Right lung (tissue), 10 donors: ENCODE measurements around the gene PIGN. TPM values are rescaled to one million over a fixed set of nuclear protein-coding genes. Genes with fewer than 3 reads are reported as not detected.

Experiments used
- DNase-seq, 2 donors: peaks; one replicate each; pipeline ENCODE4 v3.0.0-alpha.2; 2013
- long read RNA-seq, 8 donors: transcript quantifications; one replicate each; lab custom pipeline, GENCODE V29; 2026
- polyA plus RNA-seq, 5 donors: library from polyadenylated mRNA; unstranded; fragments of 120-200 nt; gene quantifications; one replicate each; pipeline versions ENCODE4 v1.2.1 to v1.2.3, GENCODE V29; 2013; ENCODE audit warnings: inconsistent platforms in 1 of 5, low replicate concordance in 1 of 5; ENCODE audit not compliant: insufficient read length in 5 of 5, insufficient read depth in 1 of 5

PIGN gene, protein sequence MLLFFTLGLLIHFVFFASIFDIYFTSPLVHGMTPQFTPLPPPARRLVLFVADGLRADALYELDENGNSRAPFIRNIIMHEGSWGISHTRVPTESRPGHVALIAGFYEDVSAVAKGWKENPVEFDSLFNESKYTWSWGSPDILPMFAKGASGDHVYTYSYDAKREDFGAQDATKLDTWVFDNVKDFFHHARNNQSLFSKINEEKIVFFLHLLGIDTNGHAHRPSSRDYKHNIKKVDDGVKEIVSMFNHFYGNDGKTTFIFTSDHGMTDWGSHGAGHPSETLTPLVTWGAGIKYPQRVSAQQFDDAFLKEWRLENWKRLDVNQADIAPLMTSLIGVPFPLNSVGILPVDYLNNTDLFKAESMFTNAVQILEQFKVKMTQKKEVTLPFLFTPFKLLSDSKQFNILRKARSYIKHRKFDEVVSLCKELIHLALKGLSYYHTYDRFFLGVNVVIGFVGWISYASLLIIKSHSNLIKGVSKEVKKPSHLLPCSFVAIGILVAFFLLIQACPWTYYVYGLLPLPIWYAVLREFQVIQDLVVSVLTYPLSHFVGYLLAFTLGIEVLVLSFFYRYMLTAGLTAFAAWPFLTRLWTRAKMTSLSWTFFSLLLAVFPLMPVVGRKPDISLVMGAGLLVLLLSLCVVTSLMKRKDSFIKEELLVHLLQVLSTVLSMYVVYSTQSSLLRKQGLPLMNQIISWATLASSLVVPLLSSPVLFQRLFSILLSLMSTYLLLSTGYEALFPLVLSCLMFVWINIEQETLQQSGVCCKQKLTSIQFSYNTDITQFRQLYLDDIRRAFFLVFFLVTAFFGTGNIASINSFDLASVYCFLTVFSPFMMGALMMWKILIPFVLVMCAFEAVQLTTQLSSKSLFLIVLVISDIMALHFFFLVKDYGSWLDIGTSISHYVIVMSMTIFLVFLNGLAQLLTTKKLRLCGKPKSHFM
- polyA plus RNA-seq = 10 to 100 TPM; 23.6 to 43.3 (median 32.4) TPM
- long read RNA-seq, donor 1, full-length matches to known transcripts = 4 of 9 reads
- long read RNA-seq, donor 1, partial matches to known transcripts = 5 of 9 reads
- long read RNA-seq, donor 1, other reads (novel, unspliced or antisense) = 0 of 9 reads
- long read RNA-seq, donor 2, full-length matches to known transcripts = 2 of 2 reads
- long read RNA-seq, donor 2, partial matches to known transcripts = 0 of 2 reads
- long read RNA-seq, donor 2, other reads (novel, unspliced or antisense) = 0 of 2 reads
- long read RNA-seq, donor 3, partial matches to known transcripts = 0 of 1 reads
- long read RNA-seq, donor 3, other reads (novel, unspliced or antisense) = 0 of 1 reads
- long read RNA-seq, donor 4, full-length matches to known transcripts = 3 of 3 reads
- long read RNA-seq, donor 4, partial matches to known transcripts = 0 of 3 reads
- long read RNA-seq, donor 4, other reads (novel, unspliced or antisense) = 0 of 3 reads
- long read RNA-seq, donor 5 = 0 reads
- long read RNA-seq, donor 6, full-length matches to known transcripts = 5 of 10 reads
- long read RNA-seq, donor 6, partial matches to known transcripts = 5 of 10 reads
- long read RNA-seq, donor 6, other reads (novel, unspliced or antisense) = 0 of 10 reads
- long read RNA-seq, donor 7, full-length matches to known transcripts = 1 of 1 reads
- long read RNA-seq, donor 7, partial matches to known transcripts = 0 of 1 reads
- long read RNA-seq, donor 7, other reads (novel, unspliced or antisense) = 0 of 1 reads
- long read RNA-seq, donor 8, full-length matches to known transcripts = 2 of 2 reads
- long read RNA-seq, donor 8, partial matches to known transcripts = 0 of 2 reads
- long read RNA-seq, donor 8, other reads (novel, unspliced or antisense) = 0 of 2 reads

DNA sequence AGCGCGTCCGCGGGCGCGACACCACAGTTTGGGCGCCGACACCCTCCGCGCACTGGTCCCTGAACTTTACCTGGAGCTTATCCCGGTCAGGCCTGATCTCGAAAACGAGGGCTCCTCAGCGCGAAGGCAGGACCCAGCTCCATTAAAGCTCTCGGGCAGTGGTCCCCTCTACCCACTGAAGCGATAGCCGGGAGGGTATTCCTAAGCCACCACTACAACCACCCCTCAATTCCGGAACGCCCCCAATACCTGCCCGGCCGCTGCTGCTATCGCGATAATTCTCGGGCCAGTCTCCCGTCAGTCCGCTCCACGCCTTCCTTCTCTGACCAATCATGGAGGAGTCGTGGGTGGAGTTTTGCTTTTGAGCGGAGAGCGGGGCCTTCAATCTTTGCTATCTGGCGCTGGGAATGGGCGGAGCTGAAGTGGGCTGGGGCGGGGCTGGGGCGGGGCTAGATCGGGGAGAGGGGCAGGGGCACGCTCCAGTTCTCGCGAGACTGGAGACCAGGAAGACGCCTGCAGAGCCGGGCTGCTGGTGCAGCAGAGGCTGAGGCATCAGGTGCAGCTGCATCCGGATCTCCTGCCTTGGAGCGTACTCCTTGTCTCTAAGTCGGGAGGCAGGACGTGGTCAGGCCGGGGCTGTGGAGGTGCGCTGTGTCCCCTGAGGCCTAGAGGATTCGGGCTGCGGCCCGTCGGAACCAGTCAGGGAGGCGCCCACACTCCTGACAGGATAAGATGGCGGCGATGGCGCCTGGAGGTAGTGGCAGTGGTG lies at the start of gene PIGN, which contains the start of gene RELCH:
Gene PIGN (minus strand): TSS at position 283 of the 769 bp plus-strand sequence. CDS start 25,703 bp downstream, outside the sequence.
Gene RELCH (plus strand): TSS at position 482 of the 769 bp plus-strand sequence. CDS start 251 bp downstream, at position 733.
- DNase-seq = peak; percentile 97 to 98

DNA sequence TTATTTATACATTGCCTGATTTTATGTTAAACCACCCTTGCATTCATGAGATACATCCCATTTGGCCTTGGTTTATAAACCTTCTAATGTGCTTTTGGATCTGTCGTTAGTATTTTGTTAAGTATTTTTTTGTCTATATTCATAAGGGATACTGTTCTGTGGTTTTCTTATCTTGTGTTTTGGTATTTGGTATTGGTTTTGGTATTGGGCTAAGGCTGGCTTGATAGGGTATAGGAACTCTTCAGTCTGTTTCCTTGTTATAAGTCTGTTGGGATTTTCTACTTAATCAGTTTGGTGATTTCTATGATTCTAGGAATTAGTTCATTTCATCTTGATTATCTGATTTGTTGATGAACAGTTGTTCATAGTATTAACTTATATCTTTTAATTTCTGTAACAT lies 49.4 kb upstream of the PIGN start:
- DNase-seq = no peak

DNA sequence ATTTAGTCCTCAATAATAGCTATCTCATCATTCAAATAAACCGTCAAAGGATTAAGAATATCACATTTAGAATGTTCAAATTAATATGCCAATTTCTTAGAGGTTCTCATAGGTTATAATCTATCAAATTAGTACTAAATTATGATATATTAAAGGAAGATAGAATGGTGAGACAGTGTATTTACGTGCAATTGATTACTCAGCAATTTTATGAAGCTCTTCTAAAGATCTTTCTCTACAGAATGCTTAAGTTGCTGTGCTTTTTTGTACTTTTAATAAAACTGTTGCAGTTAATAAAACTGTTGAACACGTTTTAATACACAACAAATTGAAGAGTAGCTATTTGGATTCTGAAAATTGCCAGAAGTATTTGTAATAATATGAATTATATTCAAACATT lies 39.2 kb upstream of the PIGN start:
- DNase-seq = no peak

DNA sequence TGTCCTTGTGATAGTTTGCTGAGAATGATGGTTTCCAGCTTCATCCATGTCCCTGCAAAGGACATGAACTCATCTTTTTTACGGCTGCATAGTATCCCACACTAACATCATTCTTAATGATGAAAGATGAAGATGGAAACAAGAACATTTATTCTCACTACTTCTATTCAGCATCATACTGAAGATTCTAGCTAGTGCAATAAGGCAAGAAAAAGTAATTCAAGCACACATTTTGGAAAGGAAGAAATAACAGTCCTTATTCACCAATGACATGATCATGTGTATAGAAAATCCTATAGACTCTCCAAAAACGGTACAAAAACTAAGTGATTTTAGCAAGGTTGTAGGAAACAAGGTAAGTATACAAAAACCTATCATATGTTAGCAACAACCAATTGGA lies 37.4 kb upstream of the PIGN start:
- no peak for DNase-seq

DNA sequence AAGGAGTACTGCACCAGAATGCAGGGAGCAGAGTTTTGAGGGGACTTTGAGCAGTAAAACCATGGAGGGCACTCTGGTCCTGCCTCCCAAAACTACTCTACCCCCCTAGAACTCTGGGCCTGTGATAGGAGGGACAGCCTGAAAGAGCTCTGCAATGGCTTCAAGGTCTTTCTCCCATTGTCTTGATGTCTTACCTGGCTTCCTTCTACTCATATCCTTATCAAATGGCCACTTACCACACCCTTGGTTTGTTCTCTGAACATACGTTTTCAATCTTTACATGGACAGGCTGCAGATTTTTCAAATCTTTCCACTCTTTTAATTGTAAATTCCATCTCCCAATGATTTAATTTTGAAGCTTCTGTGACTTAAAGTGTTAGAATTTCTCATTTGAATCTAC lies 27.9 kb upstream of the PIGN start:
- DNase-seq = no peak

DNA sequence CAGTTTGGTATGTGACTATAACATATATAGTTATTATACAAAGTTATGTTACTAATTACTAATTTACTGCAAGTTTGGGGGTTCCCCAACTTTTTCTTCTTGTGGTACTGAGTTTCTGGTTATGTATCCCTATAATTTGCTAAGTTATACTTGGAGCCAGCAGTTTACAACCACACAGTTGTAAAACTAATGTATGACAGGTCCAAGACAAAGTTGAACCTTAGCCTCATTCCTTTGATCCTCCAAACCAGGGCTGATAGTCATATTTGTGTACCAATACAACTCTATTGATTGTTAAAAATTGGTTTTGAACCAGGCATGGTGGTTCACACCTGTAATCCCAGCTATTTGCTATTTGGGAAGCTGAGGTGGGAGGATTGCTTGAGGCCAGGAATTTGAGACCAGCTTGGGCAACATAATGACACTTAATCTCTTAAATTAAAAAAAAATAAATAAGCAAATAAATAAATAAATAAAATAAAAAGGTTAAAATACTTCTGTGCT lies 24.5 kb upstream of the PIGN start:
- no peak for DNase-seq

DNA sequence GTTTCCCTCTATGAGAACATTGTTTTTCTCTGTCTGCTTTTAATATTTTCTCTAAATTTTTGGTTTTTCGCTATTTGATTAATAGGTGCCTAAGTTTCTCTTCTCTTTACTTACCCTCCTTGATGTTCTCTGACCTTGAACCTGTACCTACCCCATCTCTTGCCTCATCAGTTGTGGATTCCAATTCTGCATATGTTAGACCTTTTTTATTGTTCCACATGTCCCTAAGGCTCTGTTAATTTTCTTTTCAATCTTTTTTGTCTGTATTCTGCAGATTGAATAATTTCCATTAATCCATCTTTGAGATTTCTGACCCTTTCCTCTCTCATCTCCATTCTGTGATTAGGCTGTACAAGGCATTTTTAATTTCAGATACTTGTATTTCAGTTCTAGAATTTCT lies 23.3 kb upstream of the PIGN start:
- DNase-seq = no peak

DNA sequence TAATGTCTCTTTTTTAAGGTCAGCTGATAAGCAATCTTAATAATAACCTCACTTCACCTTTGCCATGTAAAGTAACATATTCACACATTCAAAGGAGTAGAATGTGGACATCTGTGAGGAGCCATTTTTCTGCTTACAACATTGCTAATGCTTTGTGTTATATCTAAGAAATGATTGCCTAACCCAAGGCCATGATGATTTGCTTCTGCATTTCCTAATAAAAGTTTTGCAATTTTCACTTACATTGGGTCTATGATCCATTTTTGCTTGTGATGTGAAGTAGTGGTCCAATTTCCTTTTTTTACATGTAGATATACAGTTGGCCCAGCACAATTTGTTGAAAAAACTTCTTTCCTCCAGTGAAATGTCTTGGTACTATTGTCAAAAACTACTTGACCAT lies 22.2 kb upstream of the PIGN start:
- no peak for DNase-seq

DNA sequence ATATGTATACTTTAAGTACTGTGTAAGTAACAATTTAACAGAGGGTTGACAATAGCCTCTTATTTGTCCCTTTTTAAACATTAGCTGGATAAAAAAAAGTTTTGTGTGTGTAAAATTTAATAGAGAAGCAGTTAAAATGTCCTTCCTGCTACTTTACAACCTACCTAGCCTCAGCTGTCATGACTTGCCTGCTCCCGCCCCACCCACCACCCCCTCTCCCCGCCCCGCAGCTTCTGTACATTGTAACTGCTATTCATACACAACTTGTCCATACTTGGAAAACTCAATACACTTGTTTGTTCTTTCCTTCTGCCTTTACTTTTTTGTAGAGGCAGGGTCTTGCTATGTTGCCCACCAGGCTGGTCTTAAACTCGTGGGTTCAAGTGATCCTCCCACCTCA lies 19.7 kb upstream of the PIGN start:
- DNase-seq = no peak

DNA sequence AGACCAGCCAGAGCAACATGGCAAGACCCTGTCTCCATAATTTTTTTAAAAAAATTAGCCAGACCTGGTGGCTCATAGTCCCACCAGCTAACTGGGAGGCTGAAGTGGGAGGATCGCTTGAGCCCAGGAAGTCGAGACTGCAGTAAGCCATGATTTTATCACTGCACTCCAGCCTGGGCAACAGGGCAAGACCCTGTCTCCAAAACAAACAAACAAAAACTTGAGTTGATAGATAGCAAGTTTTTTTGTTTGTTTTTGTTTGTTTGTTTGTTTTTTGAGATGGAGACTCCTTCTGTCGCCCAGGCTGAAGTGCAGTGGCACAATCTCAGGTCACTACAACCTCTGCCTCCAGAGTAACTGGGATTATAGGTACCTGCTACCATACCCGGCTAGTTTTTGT lies 19.0 kb upstream of the PIGN start:
- DNase-seq = no peak

DNA sequence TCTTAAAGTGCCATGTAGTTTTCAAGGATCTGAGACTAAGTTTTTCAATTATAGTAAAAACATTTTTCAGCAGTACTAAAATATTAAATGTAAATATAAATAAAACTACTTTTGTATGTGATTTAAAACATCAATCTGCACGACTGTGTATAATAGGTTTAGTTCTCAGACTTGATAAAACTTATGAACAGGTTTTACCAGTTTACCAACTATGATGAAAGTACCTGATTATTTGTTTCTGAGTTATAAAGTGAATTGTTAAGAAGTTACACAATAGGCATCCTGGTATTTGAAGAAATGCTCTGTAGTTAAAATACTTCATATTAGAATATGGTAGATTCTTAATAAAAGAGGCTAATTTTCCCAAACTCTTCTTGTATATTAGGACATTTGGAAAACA lies 15.0 kb upstream of the PIGN start:
- DNase-seq = peak in 1 of 2 donors; percentile 9

DNA sequence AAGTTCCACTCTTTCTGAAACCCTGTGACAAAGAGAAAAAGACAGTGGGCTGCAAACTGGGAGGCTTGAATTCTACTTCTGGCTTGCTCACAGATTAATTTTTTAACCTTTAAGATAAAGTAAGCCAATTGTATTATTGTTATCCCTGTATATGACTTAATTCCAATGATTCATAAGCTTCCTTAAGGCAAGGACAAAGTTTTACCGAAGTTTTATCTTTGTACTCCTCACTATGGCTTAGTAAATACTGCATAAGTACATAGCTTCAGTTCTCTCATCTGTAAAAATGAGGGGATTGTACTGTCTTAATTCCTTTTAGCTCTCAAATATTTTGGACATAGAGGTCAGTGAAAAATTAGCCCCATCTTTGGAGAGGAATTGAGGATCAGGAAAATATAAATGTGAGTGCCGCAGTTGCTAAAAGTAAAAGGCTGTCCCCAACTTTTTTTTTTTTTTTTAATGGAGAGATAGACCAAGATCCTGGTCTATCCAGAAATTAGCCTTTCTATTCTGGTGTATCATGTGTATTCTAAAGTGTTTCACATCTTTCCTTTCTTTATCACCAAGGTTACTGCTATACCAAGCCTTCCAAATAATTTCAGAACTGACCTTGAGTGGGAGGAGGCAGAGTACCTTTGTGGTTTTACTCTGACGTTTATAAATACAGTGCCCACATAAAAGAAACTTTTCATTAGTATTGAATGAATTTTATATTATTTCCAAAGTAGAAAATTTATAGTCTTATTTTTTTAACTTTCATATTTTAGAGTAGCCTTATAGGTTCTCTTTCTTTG lies 13.5 kb upstream of the PIGN start:
- no peak for DNase-seq

DNA sequence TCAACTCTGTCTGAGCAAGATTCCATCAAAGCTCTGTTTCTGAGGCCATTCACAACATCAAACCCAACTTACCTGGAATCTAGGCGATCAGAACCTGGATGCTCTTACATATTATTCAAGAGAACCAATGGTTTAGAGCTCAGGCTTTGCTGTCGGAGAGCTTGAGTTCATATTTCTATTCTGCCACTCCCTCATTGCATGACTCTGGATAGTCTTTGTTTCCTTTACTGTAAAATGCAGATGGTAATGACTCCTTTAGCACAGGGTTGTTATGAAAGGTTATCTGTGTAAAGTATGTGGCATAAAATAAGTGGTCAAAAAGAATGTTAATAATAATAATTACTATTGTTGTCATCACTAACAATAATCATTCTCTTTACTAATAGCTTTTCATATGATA lies 12.8 kb upstream of the PIGN start:
- no peak for DNase-seq

DNA sequence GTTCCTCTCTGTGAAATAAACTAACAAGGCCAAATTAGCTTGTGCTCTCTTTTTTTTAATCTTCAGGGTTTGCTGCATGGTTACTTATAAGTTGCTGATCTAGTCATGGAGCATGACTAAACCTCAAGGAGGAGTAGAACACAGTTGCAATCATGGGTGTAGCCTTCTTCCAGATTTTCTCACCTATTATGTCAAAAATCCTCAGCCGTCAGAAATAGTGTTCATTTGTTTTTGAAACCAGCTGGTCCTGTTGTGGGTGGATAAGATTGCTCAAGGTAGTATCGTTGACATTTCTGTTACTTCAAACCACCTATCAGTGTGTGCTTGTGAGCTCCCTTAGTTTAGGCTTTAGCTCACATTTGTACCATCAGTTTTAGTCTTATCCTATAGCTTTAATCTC lies 11.4 kb upstream of the PIGN start:
- no peak for DNase-seq

DNA sequence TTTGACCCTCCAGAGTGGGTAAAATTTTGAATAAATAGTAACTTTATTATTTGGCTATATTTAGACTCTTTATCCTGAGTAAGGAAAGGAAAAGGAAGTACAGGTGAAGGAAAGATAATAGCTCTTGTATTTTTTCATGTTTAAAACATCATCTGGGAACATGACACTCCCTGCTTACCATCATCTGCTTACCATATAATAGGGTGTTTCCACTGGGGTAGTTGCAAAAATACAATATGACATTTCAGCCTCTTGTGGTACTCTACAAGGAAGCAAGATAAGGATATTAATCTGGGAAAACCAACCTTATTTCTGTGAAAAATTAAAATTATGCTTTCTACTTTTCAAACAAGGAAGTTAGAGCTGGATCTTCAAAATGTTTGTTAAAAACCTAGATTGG lies 10.1 kb upstream of the PIGN start:
- DNase-seq = no peak

DNA sequence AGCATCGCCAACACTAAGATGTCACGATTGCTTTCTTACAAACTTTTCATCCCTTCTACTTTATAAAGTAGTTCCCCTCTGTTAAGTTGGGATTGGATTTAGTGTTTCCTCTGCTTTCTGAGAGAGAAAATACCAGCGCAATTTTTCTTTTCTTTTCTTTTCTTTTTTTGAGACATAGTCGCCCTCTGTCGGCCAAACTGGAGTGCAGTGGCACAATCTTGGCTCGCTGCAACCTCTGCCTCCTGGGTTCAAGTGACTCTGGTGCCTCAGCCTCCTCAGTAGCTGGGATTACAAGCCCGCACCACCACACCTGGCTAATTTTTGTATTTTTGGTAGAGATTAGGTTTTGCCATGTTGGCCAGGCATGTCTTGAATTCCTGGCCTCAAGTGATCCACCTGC lies 9.2 kb upstream of the PIGN start:
- DNase-seq = no peak

DNA sequence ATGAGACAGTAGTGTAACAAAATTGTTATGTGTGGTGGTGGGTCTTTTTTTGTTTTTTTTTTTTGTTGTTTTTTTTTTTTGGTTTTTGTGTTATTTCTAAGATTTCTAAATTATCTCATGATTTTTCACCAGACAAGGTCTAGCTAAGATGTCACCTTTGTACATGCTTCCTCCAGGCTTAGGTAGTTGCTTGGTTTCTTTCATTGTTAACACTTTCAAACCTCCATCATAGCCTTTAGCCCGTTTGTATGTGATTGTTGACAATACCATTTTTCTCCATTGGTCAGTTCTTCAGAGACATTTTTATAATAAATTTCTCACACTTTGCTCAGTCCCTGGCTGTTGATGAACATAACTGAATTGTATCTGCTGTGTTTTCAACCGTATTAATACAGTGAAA lies 2.4 kb upstream of the PIGN start:
- DNase-seq = no peak
